Vagina (tissue), 2 donors: ENCODE measurements around the gene INAFM2.

ENCODE experiments used
- POLR2A ChIP-seq, 2 donors: fragments of 450-650 bp; IDR thresholded peaks; one replicate each; pipeline ENCODE4 v1.6.1; 2017; ENCODE audit warnings: antibody characterized with exemption in 2 of 2, mild to moderate bottlenecking in 2 of 2, moderate library complexity in 2 of 2
- TF ChIP-seq, protein P1 (sequence below), 3 experiments: fragments of 450-650 bp in 2 of 3; fragments of 200-600 bp in 1 of 3; sonication (generic) in 1 of 3; IDR thresholded peaks; one replicate each; pipeline ENCODE4 v1.5.1; 2017 to 2019; ENCODE audit warnings: antibody characterized with exemption in 3 of 3, mild to moderate bottlenecking in 2 of 3, moderate library complexity in 2 of 3

DNA sequence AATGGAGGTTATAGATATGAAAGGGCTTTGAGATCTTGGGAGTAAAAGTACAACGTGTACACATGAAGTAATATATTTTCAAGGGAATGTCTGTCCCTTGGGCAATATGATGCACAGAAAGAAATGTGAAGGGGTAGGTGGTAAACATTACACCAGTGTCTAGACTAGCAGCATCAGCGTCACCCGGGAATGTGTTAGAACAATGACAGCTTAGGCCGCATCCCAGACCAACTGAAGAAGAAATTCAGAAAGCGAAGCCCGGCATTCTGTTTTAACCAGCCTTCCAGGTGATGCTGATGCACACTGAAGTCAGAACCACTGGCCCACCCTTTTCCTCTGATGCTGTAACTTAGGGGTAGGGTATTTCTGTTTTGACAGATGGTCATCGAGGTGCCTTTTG is 6.3 kb downstream of the INAFM2 start:
- no peak for TF ChIP-seq POLR2A (IDR thresholded peaks at IDR 0.05)
- TF ChIP-seq, protein P1, sequence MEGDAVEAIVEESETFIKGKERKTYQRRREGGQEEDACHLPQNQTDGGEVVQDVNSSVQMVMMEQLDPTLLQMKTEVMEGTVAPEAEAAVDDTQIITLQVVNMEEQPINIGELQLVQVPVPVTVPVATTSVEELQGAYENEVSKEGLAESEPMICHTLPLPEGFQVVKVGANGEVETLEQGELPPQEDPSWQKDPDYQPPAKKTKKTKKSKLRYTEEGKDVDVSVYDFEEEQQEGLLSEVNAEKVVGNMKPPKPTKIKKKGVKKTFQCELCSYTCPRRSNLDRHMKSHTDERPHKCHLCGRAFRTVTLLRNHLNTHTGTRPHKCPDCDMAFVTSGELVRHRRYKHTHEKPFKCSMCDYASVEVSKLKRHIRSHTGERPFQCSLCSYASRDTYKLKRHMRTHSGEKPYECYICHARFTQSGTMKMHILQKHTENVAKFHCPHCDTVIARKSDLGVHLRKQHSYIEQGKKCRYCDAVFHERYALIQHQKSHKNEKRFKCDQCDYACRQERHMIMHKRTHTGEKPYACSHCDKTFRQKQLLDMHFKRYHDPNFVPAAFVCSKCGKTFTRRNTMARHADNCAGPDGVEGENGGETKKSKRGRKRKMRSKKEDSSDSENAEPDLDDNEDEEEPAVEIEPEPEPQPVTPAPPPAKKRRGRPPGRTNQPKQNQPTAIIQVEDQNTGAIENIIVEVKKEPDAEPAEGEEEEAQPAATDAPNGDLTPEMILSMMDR (IDR thresholded peaks at IDR 0.05): no peak
